ENCODE measurements around the gene BNIP3. TPM values are rescaled to one million over a fixed set of nuclear protein-coding genes. Genes with fewer than 3 reads are reported as not detected.

BNIP3 gene
- total and polyA plus RNA-seq, 4 donors, result 36.8 to 151 (median 114) TPM

- Histone ChIP-seq H3K9ac (ENCODE audit: low read depth in 1 of 2, low read length in 2 of 2) (no peak overlapping the region), H3K27me3 (ENCODE audit: control insufficient read depth in 4 of 4, insufficient read depth in 4 of 4, low read length in 3 of 4) (no peaks in the 10 kb centered on the region), H3K4me3 (ENCODE audit: low read depth in 1 of 3, low read length in 3 of 3) (no peak overlapping the region), H3K27ac (ENCODE audit: low read depth in 1 of 2, low read length in 2 of 2) (no peak overlapping the region), H3K4me1 (ENCODE audit: control insufficient read depth in 4 of 4, insufficient read depth in 4 of 4, low read length in 3 of 4) (peaks cover 0 to 4% (median 2%) of the 10 kb centered on the region in 4 donors), H3K9me3 (ENCODE audit: control insufficient read depth in 4 of 4, low read length in 3 of 4) (no peaks in the 10 kb centered on the region), H3K36me3 (ENCODE audit: control insufficient read depth in 4 of 4, insufficient read depth in 3 of 4, low read depth in 1 of 4, low read length in 3 of 4) (peaks cover 5 to 25% (median 15%) of the 10 kb centered on the region in 4 donors)
- no peak for DNase-seq (ENCODE audit: low spot score)
- WGBS, result 95% methylated on average over 2 of the region's 2 CpGs
- TF ChIP-seq REST (IDR thresholded peaks at IDR 0.05), result no peak
- no peak for TF ChIP-seq SP1 (IDR thresholded peaks at IDR 0.05)
Observed at GRCh38 chr10:131933696-131934086, 48.0 kb downstream of the BNIP3 start.

- H3K4me3 ChIP-seq (ENCODE audit: low read depth in 1 of 3, low read length in 3 of 3), result no peak overlapping the region
- WGBS, result 90% methylated on average over 18 of the region's 18 CpGs
- H3K4me1 ChIP-seq (ENCODE audit: control insufficient read depth in 4 of 4, insufficient read depth in 4 of 4, low read length in 3 of 4), result peaks cover 0 to 5% (median 3%) of the 10 kb centered on the region in 4 donors
- TF ChIP-seq CTCF (IDR thresholded peaks at IDR 0.05; ENCODE audit: low read depth, low read length, missing input control), result no peak
- no peak for TF ChIP-seq TAF1 (conservative IDR thresholded peaks at IDR 0.05)
- no peak for TF ChIP-seq YY1 (IDR thresholded peaks at IDR 0.05)
- TF ChIP-seq HNF4A (conservative IDR thresholded peaks at IDR 0.05), result no peak
- TF ChIP-seq RAD21 (IDR thresholded peaks at IDR 0.05), result no peak
- TF ChIP-seq JUND (IDR thresholded peaks at IDR 0.05), result no peak
- no peak for TF ChIP-seq FOXA1 (IDR thresholded peaks at IDR 0.05)
- no peak for TF ChIP-seq EGR1 (IDR thresholded peaks at IDR 0.05; ENCODE audit: low read depth in 2 of 2)
- no peak for TF ChIP-seq GABPA (IDR thresholded peaks at IDR 0.05 in 1 of 2, conservative IDR thresholded peaks at IDR 0.05 in 1 of 2)
- no peak for TF ChIP-seq RXRA (IDR thresholded peaks at IDR 0.05)
- no peak for TF ChIP-seq REST (IDR thresholded peaks at IDR 0.05)
- no peak for TF ChIP-seq FOXA2 (IDR thresholded peaks at IDR 0.05)
- H3K9ac ChIP-seq (ENCODE audit: low read depth in 1 of 2, low read length in 2 of 2), result no peak overlapping the region
- no peaks in the 10 kb centered on the region for H3K9me3 ChIP-seq (ENCODE audit: control insufficient read depth in 4 of 4, low read length in 3 of 4)
- H3K27me3 ChIP-seq (ENCODE audit: control insufficient read depth in 4 of 4, insufficient read depth in 4 of 4, low read length in 3 of 4), result no peaks in the 10 kb centered on the region
- H3K36me3 ChIP-seq (ENCODE audit: control insufficient read depth in 4 of 4, insufficient read depth in 3 of 4, low read depth in 1 of 4, low read length in 3 of 4), result peaks cover 0 to 22% (median 11%) of the 10 kb centered on the region in 4 donors
- H3K27ac ChIP-seq (ENCODE audit: low read depth in 1 of 2, low read length in 2 of 2), result no peak overlapping the region
- no peak for DNase-seq (ENCODE audit: low spot score)
Observed at GRCh38 chr10:131933016-131933695, 48.6 kb downstream of the BNIP3 start.

Measured in liver (tissue), 9 donors.